ENCODE results near the gene CENPQ. TPM values are rescaled to one million over a fixed set of nuclear protein-coding genes. Genes with fewer than 3 reads are reported as not detected.

Gene CENPQ, protein sequence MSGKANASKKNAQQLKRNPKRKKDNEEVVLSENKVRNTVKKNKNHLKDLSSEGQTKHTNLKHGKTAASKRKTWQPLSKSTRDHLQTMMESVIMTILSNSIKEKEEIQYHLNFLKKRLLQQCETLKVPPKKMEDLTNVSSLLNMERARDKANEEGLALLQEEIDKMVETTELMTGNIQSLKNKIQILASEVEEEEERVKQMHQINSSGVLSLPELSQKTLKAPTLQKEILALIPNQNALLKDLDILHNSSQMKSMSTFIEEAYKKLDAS
- total RNA-seq = 1 to 10 TPM in 3 of 4 donors, under 1 TPM in 1; 0.88 to 5.8 (median 1.6) TPM

DNA sequence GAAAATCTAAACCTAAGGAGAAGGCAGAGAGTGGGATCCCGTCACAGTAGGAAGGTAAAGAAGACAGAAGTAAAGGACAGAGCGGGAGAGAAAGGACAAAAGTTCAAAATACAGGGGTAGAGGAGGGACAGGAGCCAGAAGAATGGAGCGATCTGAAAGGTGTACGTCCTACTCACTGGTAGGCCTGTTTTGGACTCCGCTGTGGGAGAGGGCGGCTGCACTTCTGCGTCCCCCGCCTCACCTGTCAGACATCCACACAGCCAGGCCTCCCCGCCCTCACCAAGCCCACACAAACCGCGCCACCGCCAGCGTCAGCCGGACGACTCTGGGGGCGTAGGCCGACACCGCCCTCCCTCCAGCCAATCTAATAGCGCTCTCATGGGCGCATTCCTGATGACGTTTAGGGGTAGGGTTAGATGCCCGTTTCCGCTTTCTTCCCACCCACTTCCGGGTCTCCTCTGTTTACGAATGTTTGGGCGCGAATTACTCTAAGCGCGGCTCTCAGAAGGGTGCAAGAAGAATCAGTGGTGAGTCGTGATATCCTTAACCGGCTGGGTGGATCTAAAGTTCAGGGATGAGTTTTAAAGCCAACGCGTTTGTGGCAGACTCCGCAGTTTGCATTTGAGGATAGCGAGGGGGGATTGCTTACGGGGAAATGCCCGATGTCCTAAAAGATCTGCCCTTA is at the start of gene CENPQ, which contains the start of gene MMUT:
TSS of gene CENPQ (plus strand) at position 444 of the 685 bp plus-strand sequence. CDS start 6,807 bp downstream, outside the sequence.
TSS of gene MMUT (minus strand) at position 327 of the 685 bp plus-strand sequence. CDS start 3,787 bp downstream, outside the sequence.
- Histone ChIP-seq H3K9me3 (no peaks in the 10 kb centered on the region), H3K36me3 (peaks cover 0 to 5% (median 0%) of the 10 kb centered on the region in 3 donors), H3K4me3 (peak within 1 kb of the TSS; percentile 60 to 78 (median 70)), H3K27ac (peak within 1 kb of the TSS; percentile 72 to 89 (median 84)), H3K4me1 (peaks cover 0 to 18% (median 0%) of the 10 kb centered on the region in 4 donors), H3K27me3 (no peaks in the 10 kb centered on the region)
- TF ChIP-seq POLR2A (IDR thresholded peaks at IDR 0.05) = peak; percentile 85 to 93
- TF ChIP-seq, protein P1, sequence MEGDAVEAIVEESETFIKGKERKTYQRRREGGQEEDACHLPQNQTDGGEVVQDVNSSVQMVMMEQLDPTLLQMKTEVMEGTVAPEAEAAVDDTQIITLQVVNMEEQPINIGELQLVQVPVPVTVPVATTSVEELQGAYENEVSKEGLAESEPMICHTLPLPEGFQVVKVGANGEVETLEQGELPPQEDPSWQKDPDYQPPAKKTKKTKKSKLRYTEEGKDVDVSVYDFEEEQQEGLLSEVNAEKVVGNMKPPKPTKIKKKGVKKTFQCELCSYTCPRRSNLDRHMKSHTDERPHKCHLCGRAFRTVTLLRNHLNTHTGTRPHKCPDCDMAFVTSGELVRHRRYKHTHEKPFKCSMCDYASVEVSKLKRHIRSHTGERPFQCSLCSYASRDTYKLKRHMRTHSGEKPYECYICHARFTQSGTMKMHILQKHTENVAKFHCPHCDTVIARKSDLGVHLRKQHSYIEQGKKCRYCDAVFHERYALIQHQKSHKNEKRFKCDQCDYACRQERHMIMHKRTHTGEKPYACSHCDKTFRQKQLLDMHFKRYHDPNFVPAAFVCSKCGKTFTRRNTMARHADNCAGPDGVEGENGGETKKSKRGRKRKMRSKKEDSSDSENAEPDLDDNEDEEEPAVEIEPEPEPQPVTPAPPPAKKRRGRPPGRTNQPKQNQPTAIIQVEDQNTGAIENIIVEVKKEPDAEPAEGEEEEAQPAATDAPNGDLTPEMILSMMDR (IDR thresholded peaks at IDR 0.05) = peak in 1 of 6 experiments; percentile 8
- peak; percentile 94 to 97 (median 94) for DNase-seq

DNA sequence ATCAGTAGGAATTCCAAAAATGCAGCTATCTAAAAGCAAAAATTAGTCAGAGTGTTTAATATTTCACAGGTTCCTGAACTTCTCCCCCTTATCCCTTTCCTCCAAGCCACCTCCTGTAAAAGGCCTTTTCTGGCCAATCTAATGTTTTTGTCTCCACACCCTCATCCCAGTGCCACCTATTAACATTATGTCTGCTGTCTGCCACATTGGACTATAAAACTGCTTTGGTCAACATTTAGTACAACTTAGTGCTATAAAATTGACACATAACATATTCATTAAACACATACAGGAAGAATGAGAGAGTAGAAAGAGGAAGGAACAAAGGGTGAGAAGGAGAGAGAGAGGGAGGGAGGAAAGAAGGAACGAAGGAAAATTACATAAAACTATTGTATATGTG is 47.8 kb upstream of the CENPQ start:
- TF ChIP-seq POLR2A (IDR thresholded peaks at IDR 0.05) = no peak
- TF ChIP-seq, protein P1 (IDR thresholded peaks at IDR 0.05) = no peak

GRCh38 chr6:49416195-49416594 is 47.0 kb upstream of the CENPQ start:
- no peaks in the 10 kb centered on the region for H3K4me1 ChIP-seq
- no peak for DNase-seq
- no peaks in the 10 kb centered on the region for H3K27me3 ChIP-seq
- no peaks in the 10 kb centered on the region for H3K36me3 ChIP-seq
- no peak overlapping the region for H3K27ac ChIP-seq
- H3K9me3 ChIP-seq = no peaks in the 10 kb centered on the region
- no peak for TF ChIP-seq POLR2A (IDR thresholded peaks at IDR 0.05)
- TF ChIP-seq, protein P1 (IDR thresholded peaks at IDR 0.05) = no peak
- no peak overlapping the region for H3K4me3 ChIP-seq

More for the DNA sequence above, 47.8 kb upstream of the CENPQ start:
- Histone ChIP-seq H3K4me3 (no peak overlapping the region), H3K36me3 (no peaks in the 10 kb centered on the region), H3K27ac (no peak overlapping the region), H3K27me3 (no peaks in the 10 kb centered on the region), H3K4me1 (no peaks in the 10 kb centered on the region), H3K9me3 (no peaks in the 10 kb centered on the region)
- DNase-seq = no peak

DNA sequence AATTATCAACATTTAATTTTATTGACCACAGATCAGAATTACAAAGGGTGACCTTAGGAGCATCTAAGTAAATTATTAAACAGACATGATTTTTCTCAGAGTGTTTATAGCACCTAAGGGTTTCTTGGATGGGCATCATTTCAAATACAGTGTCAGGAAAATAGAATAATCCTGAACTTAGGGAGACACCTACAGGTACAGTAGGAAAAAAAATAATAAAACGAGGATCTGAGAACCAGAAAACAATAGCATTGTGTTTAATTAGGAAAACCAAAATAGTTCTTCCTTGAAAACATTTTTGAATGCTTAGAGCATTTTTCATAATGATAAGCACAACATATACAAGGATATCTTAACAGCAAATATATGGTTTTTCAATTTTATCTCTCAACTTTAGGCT is 39.4 kb upstream of the CENPQ start:
- Histone ChIP-seq H3K27me3 (no peaks in the 10 kb centered on the region), H3K4me1 (no peaks in the 10 kb centered on the region), H3K36me3 (no peaks in the 10 kb centered on the region), H3K9me3 (no peaks in the 10 kb centered on the region), H3K4me3 (no peak overlapping the region), H3K27ac (no peak overlapping the region)
- no peak for DNase-seq
- no peak for TF ChIP-seq POLR2A (IDR thresholded peaks at IDR 0.05)
- TF ChIP-seq, protein P1 (IDR thresholded peaks at IDR 0.05) = peak in 3 of 6 experiments; percentile 21 to 30 (median 23)

DNA sequence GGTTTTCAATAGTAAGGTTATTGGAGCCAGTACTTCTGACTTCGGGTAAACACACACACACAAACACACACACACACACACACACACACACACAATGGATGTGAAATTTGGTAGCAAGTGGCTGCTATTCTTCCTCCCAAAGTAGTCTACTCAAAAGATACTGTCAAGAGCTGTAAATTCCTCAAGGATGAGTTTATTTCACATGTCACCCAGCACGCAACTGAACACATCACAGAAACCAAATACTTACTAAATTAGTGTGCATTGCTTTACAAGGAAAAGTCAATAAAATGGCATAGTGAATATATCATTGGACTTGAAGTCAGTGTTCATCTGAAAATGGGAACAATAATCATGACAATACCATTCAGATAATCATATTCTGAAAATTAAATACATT is 33.0 kb upstream of the CENPQ start:
- H3K27me3 ChIP-seq = no peaks in the 10 kb centered on the region
- peaks cover 0 to 47% (median 3%) of the 10 kb centered on the region in 3 donors for H3K36me3 ChIP-seq
- no peaks in the 10 kb centered on the region for H3K9me3 ChIP-seq
- DNase-seq = no peak
- H3K27ac ChIP-seq = no peak overlapping the region
- no peak overlapping the region for H3K4me3 ChIP-seq
- H3K4me1 ChIP-seq = no peaks in the 10 kb centered on the region
- TF ChIP-seq, protein P1 (IDR thresholded peaks at IDR 0.05) = no peak
- TF ChIP-seq POLR2A (IDR thresholded peaks at IDR 0.05) = no peak
